H9 (cell line): ENCODE measurements around the gene YIPF5. TPM values are rescaled to one million over a fixed set of nuclear protein-coding genes. Genes with fewer than 3 reads are reported as not detected.

Experiments
- DNase-seq: peaks from one replicate; pipeline ENCODE4 v3.0.0-alpha.2; 2017
- H2AFZ ChIP-seq: one replicate; pipeline ENCODE4 v1.6.1; 2013; ENCODE audit warnings: mild to moderate bottlenecking, low read length, control low read depth, moderate library complexity
- H2AK5ac ChIP-seq: 2 replicates; pipeline ENCODE4 v1.6.1; 2013; ENCODE audit warnings: low read length, control low read depth, mixed read lengths; ENCODE audit not compliant: insufficient read length
- H2BK120ac ChIP-seq: one replicate; pipeline ENCODE4 v1.6.1; 2013; ENCODE audit warnings: low read depth, mild to moderate bottlenecking, low read length, control low read depth, inconsistent platforms; ENCODE audit not compliant: poor library complexity, severe bottlenecking
- H2BK12ac ChIP-seq: 2 replicates; pipeline ENCODE4 v1.6.1; 2013; ENCODE audit warnings: low read length, control low read depth, mixed read lengths, low read depth; ENCODE audit not compliant: insufficient read length
- H2BK15ac ChIP-seq: 2 replicates; pipeline ENCODE4 v1.6.1; 2013; ENCODE audit warnings: low read depth, low read length, control low read depth
- H2BK20ac ChIP-seq: one replicate; pipeline ENCODE4 v1.6.1; 2013; ENCODE audit warnings: low read depth, mild to moderate bottlenecking, low read length, control low read depth, inconsistent platforms; ENCODE audit not compliant: poor library complexity, severe bottlenecking
- H2BK5ac ChIP-seq: 2 replicates; pipeline ENCODE4 v1.6.1; 2013; ENCODE audit warnings: low read length, control low read depth, mixed read lengths; ENCODE audit not compliant: insufficient read length
- H3K14ac ChIP-seq: 2 replicates; pipeline ENCODE4 v1.6.1; 2013; ENCODE audit warnings: low read length, control low read depth; ENCODE audit not compliant: insufficient read depth
- H3K18ac ChIP-seq: 2 replicates; pipeline ENCODE4 v1.6.1; 2013; ENCODE audit warnings: low read depth, mild to moderate bottlenecking, mixed read lengths, low read length, control low read depth; ENCODE audit not compliant: insufficient read length
- H3K23ac ChIP-seq: 2 replicates; pipeline ENCODE4 v1.6.1; 2013; ENCODE audit warnings: low read length, control low read depth, mixed read lengths, low read depth; ENCODE audit not compliant: insufficient read length
- H3K23me2 ChIP-seq: 2 replicates; pipeline ENCODE4 v1.6.1; 2013; ENCODE audit warnings: low read depth, mild to moderate bottlenecking, mixed read lengths, low read length, control low read depth; ENCODE audit not compliant: insufficient read length, poor library complexity, severe bottlenecking
- H3K27ac ChIP-seq: 2 replicates; pipeline ENCODE4 v1.5.1; 2013; ENCODE audit warnings: low read length, control low read depth, mixed read lengths, low read depth; ENCODE audit not compliant: insufficient read length
- H3K27me3 ChIP-seq: 2 replicates; pipeline ENCODE4 v1.6.1; 2013; ENCODE audit warnings: low read length, control low read depth, inconsistent platforms; ENCODE audit not compliant: insufficient read depth
- H3K4ac ChIP-seq: 2 replicates; pipeline ENCODE4 v1.6.1; 2013; ENCODE audit warnings: low read depth, mild to moderate bottlenecking, control low read depth, inconsistent platforms, low read length, moderate library complexity
- H3K4me1 ChIP-seq: 2 replicates; pipeline ENCODE4 v1.6.1; 2013; ENCODE audit warnings: low read length, control low read depth, inconsistent platforms; ENCODE audit not compliant: insufficient read depth
- H3K4me2 ChIP-seq: 2 replicates; pipeline ENCODE4 v1.6.1; 2013; ENCODE audit warnings: low read length, control low read depth, mixed read lengths; ENCODE audit not compliant: insufficient read length, insufficient read depth
- H3K56ac ChIP-seq: 2 replicates; pipeline ENCODE4 v1.6.1; 2013; ENCODE audit warnings: low read depth, mild to moderate bottlenecking, mixed read lengths, low read length, control low read depth; ENCODE audit not compliant: insufficient read length
- H3K79me1 ChIP-seq: 2 replicates; pipeline ENCODE4 v1.6.1; 2013; ENCODE audit warnings: low read depth, mild to moderate bottlenecking, moderate library complexity, low read length, control low read depth, inconsistent platforms; ENCODE audit not compliant: insufficient read depth, poor library complexity, severe bottlenecking
- H3K79me2 ChIP-seq: 2 replicates; pipeline ENCODE4 v1.6.1; 2013; ENCODE audit warnings: low read length, control low read depth, inconsistent platforms; ENCODE audit not compliant: insufficient read depth
- H3K9ac ChIP-seq: 2 replicates; pipeline ENCODE4 v1.6.1; 2013; ENCODE audit warnings: low read length, control low read depth, mixed read lengths; ENCODE audit not compliant: insufficient read length; ENCODE audit errors: extremely low read depth
- H3K9me3 ChIP-seq: one replicate; pipeline ENCODE4 v1.6.1; 2013; ENCODE audit warnings: low read depth, low read length, inconsistent platforms; ENCODE audit not compliant: control insufficient read depth
- H3T11ph ChIP-seq: one replicate; pipeline ENCODE4 v1.6.1; 2013; ENCODE audit warnings: mild to moderate bottlenecking, low read length, control low read depth, inconsistent platforms
- H4K20me1 ChIP-seq: one replicate; pipeline ENCODE4 v1.6.1; 2013; ENCODE audit not compliant: control insufficient read depth, insufficient read length, insufficient read depth
- H4K5ac ChIP-seq: 2 replicates; pipeline ENCODE4 v1.6.1; 2013; ENCODE audit warnings: low read depth, mild to moderate bottlenecking, mixed read lengths, low read length, control low read depth; ENCODE audit not compliant: insufficient read length
- H4K8ac ChIP-seq: replicated peaks from 2 replicates; pipeline ENCODE4 v1.6.1; 2013; ENCODE audit warnings: low read length, control low read depth, mixed read lengths, low read depth; ENCODE audit not compliant: insufficient read length
- H4K91ac ChIP-seq: 2 replicates; pipeline ENCODE4 v1.6.1; 2013; ENCODE audit warnings: low read depth, mild to moderate bottlenecking, moderate library complexity, mixed read lengths, low read length, control low read depth; ENCODE audit not compliant: insufficient read length
- H3K27ac Mint-ChIP-seq, 3 experiments: 2 replicates in 2 of 3; 3 replicates in 1 of 3; pipeline ENCODE4 v1.8.0; 2020 to 2021; ENCODE audit warnings: mixed read lengths in 3 of 3, mild to moderate bottlenecking in 1 of 3, moderate library complexity in 1 of 3
- H3K27me3 Mint-ChIP-seq: 2 replicates; pipeline ENCODE4 v1.8.0; 2021; ENCODE audit warnings: low read depth, mild to moderate bottlenecking, moderate library complexity, mixed read lengths
- H3K36me3 Mint-ChIP-seq, 3 experiments: 2 replicates in 2 of 3; 3 replicates in 1 of 3; pipeline ENCODE4 v1.8.0; 2020 to 2021; ENCODE audit warnings: low read depth in 3 of 3, mixed read lengths in 3 of 3; ENCODE audit not compliant: insufficient read depth in 1 of 3
- H3K4me1 Mint-ChIP-seq, 2 experiments: 2 replicates each; pipeline ENCODE4 v1.8.0; 2020; ENCODE audit warnings: mixed read lengths in 2 of 2
- H3K4me3 Mint-ChIP-seq, 2 experiments: 2 replicates in 1 of 2; 3 replicates in 1 of 2; pipeline ENCODE4 v1.8.0; 2020 to 2021; ENCODE audit warnings: mild to moderate bottlenecking in 2 of 2, mixed read lengths in 2 of 2, moderate library complexity in 1 of 2
- H3K9me3 Mint-ChIP-seq, 2 experiments: 2 replicates in 1 of 2; 3 replicates in 1 of 2; pipeline ENCODE4 v1.8.0; 2020; ENCODE audit warnings: mild to moderate bottlenecking in 2 of 2, mixed read lengths in 2 of 2, moderate library complexity in 1 of 2
- WGBS: extraction: QIAGEN DNeasy Blood & Tissue Kit; methylation state at CpG from one replicate; pipeline ENCODE4 v1.1.7; 2013; ENCODE audit warnings: missing lambda C conversion rate, low lambda C conversion rate, mixed read lengths; ENCODE audit not compliant: insufficient read length; ENCODE audit errors: extremely low coverage; 5-methylcytosine and 5-hydroxymethylcytosine counted together
- total RNA-seq: library from RNA; stranded (reverse); gene quantifications from 2 replicates; pipeline ENCODE4 v1.2.1, GENCODE V29; 2021
- TF ChIP-seq, protein P1 (sequence below): fragments of 200-600 bp; sonication (generic); conservative IDR thresholded peaks from 3 replicates; pipeline ENCODE4 v1.8.0; 2021; ENCODE audit warnings: antibody characterized with exemption, mild to moderate bottlenecking

The YIPF5 gene
- total RNA-seq, 1 experiment from 2014 or later, result 44.6 TPM

- Histone ChIP-seq H3K9ac (no peak overlapping the region), H2BK12ac (no peak overlapping the region), H3K18ac (no peak overlapping the region), H3K4me1 (no peaks in the 10 kb centered on the region), H3K4ac (no peak overlapping the region), H4K91ac (no peak overlapping the region), H3K23ac (no peak overlapping the region), H4K20me1 (no peaks in the 10 kb centered on the region), H2AFZ (no peak overlapping the region), H3K14ac (no peak overlapping the region), H3K79me1 (no peaks in the 10 kb centered on the region), H3T11ph (no peak overlapping the region), H3K27me3 (no peaks in the 10 kb centered on the region), H2BK5ac (no peak overlapping the region), H3K4me2 (no peak overlapping the region), H2BK15ac (no peak overlapping the region), H3K27ac (no peak overlapping the region), H2AK5ac (no peak overlapping the region), H3K23me2 (no peaks in the 10 kb centered on the region), H3K56ac (no peak overlapping the region), H4K5ac (no peak overlapping the region), H2BK20ac (no peak overlapping the region), H4K8ac (no peak overlapping the region), H3K79me2 (no peaks in the 10 kb centered on the region), H2BK120ac (no peak overlapping the region), H3K9me3 (no peaks in the 10 kb centered on the region)
- H3K9me3 Mint-ChIP-seq, result no peaks in the 10 kb centered on the region
- no peak for DNase-seq
- no peak overlapping the region for H3K4me3 Mint-ChIP-seq
- no peaks in the 10 kb centered on the region for H3K36me3 Mint-ChIP-seq
- no CpG with 5 or more reads among the region's 3 CpGs for WGBS
- no peaks in the 10 kb centered on the region for H3K4me1 Mint-ChIP-seq
- H3K27me3 Mint-ChIP-seq, result peaks cover 2% of the 10 kb centered on the region
- TF ChIP-seq, protein P1, sequence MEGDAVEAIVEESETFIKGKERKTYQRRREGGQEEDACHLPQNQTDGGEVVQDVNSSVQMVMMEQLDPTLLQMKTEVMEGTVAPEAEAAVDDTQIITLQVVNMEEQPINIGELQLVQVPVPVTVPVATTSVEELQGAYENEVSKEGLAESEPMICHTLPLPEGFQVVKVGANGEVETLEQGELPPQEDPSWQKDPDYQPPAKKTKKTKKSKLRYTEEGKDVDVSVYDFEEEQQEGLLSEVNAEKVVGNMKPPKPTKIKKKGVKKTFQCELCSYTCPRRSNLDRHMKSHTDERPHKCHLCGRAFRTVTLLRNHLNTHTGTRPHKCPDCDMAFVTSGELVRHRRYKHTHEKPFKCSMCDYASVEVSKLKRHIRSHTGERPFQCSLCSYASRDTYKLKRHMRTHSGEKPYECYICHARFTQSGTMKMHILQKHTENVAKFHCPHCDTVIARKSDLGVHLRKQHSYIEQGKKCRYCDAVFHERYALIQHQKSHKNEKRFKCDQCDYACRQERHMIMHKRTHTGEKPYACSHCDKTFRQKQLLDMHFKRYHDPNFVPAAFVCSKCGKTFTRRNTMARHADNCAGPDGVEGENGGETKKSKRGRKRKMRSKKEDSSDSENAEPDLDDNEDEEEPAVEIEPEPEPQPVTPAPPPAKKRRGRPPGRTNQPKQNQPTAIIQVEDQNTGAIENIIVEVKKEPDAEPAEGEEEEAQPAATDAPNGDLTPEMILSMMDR, result no peak
- H3K27ac Mint-ChIP-seq, result no peak overlapping the region
Observed at GRCh38 chr5:144191531-144191930, 21.1 kb upstream of the YIPF5 start.
